ENCODE results near the gene CDKAL1.

Gene CDKAL1

GRCh38 chr6:20674664-20675063 lies 140.4 kb downstream of the CDKAL1 start:
- TF ChIP-seq, protein P1, sequence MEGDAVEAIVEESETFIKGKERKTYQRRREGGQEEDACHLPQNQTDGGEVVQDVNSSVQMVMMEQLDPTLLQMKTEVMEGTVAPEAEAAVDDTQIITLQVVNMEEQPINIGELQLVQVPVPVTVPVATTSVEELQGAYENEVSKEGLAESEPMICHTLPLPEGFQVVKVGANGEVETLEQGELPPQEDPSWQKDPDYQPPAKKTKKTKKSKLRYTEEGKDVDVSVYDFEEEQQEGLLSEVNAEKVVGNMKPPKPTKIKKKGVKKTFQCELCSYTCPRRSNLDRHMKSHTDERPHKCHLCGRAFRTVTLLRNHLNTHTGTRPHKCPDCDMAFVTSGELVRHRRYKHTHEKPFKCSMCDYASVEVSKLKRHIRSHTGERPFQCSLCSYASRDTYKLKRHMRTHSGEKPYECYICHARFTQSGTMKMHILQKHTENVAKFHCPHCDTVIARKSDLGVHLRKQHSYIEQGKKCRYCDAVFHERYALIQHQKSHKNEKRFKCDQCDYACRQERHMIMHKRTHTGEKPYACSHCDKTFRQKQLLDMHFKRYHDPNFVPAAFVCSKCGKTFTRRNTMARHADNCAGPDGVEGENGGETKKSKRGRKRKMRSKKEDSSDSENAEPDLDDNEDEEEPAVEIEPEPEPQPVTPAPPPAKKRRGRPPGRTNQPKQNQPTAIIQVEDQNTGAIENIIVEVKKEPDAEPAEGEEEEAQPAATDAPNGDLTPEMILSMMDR (conservative IDR thresholded peaks at IDR 0.05; ENCODE audit: low read depth, low read length) = no peak

DNA sequence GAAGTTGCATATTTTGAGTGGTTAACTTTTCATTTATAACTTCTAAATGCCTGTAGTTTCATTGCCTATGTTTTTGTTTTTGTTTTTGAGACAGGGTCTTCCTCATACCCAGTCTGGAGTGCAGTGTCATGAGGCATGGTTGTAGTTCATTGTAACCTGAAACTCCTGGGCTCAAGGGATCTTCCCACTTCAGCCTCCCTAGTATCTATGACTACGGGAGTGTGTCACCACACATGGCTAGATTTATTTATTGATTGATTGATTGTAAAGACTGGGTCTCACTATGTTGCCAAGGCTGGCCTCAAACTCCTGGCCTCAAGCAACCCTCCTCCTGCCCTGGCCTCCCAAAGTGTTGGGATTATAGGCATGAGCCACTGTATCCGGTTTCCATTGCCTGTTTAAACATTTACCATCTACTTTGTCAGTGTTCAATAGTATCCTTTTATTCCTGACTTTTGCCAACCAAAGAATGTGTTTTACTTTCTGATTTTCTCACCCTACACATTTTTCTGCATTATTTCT lies 144.6 kb downstream of the CDKAL1 start:
- TF ChIP-seq, protein P1 (conservative IDR thresholded peaks at IDR 0.05; ENCODE audit: low read depth, low read length) = no peak
- no peak overlapping the region for H3K4me3 ChIP-seq (ENCODE audit: low read length)
- no peak for DNase-seq (ENCODE audit: low read depth)

More at GRCh38 chr6:20674664-20675063, 140.4 kb downstream of the CDKAL1 start:
- DNase-seq (ENCODE audit: low read depth) = no peak
- H3K4me3 ChIP-seq (ENCODE audit: low read length) = no peak overlapping the region

DNA sequence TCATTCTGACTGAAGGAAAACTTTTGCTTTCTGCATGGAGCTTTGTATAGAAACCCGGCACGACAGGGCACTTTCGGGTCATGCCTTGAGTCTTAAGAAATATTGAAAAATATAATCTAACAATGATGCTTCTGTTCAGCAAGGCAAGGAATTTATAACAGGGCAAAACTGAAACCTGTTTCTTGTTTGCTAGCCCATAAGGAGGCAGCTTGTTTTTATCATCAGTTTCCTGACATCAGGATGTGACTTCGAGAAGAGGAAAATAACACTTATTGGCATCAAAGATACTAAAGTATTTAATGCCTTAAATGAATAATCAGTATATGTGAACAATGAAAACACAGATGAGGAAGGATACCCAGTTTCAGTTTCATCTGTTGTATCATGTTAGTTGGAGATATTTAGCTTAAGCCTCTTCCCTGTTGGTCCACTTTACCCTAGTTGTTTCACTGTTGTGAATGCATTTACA lies 146.5 kb downstream of the CDKAL1 start:
- H3K4me3 ChIP-seq (ENCODE audit: low read length) = no peak overlapping the region
- DNase-seq (ENCODE audit: low read depth) = no peak
- TF ChIP-seq, protein P1 (conservative IDR thresholded peaks at IDR 0.05; ENCODE audit: low read depth, low read length) = no peak

DNA sequence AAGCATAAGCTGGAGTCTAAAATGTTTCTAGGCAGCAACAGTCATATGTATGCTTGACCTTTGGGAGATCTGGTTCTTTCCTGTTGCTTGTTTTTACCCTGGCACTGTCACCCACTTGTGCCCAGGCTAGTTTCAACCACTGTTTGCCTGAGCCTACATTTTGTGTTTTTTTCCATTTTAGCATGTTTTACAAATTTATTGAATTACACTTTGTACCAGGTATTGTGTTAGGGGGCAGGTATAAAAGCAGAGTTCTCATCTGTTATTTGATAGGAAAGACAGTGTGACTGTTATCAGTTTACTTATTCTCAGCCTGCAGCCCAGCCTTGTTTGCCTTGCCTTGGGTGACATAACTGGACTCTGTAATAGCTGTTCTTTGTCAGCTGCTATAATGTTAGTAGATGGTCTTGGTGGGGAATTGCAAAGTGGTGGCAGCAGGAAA lies 147.0 kb downstream of the CDKAL1 start:
- DNase-seq (ENCODE audit: low read depth) = no peak
- TF ChIP-seq, protein P1 (conservative IDR thresholded peaks at IDR 0.05; ENCODE audit: low read depth, low read length) = no peak
- H3K4me3 ChIP-seq (ENCODE audit: low read length) = no peak overlapping the region

- no peak for DNase-seq (ENCODE audit: low read depth)
- TF ChIP-seq, protein P1 (conservative IDR thresholded peaks at IDR 0.05; ENCODE audit: low read depth, low read length) = no peak
- H3K4me3 ChIP-seq (ENCODE audit: low read length) = no peak overlapping the region
Observed at GRCh38 chr6:20684474-20684873, 150.2 kb downstream of the CDKAL1 start.

DNA sequence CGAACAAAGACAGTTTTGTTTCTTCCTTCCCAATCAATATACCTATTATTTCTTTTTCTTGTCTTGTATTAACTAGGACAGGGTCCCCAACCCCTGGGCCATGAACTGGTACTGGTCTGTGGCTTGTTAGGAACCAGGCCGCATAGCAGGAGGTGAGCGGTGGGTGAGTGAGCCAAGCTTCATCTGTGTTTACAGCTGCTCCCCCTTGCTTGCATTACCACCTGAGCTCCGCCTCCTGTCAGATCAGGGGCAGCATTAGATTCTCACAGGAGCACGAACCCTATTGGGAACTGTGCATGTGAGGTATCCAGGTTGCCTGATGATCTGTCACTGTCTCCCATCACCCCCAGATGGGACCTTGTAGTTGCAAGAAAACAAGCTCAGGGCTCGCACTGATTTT lies 151.9 kb downstream of the CDKAL1 start:
- DNase-seq (ENCODE audit: low read depth) = no peak
- no peak overlapping the region for H3K4me3 ChIP-seq (ENCODE audit: low read length)
- TF ChIP-seq, protein P1 (conservative IDR thresholded peaks at IDR 0.05; ENCODE audit: low read depth, low read length) = no peak

DNA sequence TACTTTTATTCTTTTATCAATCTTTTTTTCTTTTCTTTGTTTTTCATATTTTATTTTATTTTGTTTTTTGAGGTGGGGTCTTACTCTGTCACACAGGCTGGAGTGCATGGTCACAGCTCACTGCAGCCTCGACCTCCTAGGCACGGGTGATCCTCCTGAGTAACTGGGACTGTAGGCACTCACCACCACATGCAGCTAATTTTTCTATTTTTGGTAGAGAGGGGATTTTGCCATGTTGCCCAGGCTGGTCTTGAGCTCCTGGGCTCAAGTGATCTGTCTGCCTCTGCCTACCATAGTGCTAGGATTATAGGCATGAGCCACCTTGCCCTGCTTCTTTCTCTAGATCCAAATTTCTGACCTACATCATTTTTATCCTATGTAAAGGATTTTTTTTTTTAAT lies 153.2 kb downstream of the CDKAL1 start:
- DNase-seq (ENCODE audit: low read depth) = no peak
- no peak overlapping the region for H3K4me3 ChIP-seq (ENCODE audit: low read length)
- TF ChIP-seq, protein P1 (conservative IDR thresholded peaks at IDR 0.05; ENCODE audit: low read depth, low read length) = no peak
